G401.6 (cell line): ENCODE data around the gene TMEM117.

Experiments used
- FAIRE-seq: peaks from 2 replicates; lab custom pipeline; 2012; peaks lifted over from hg19 to GRCh38; lab: Jason Lieb, UNC

TMEM117 gene

GRCh38 chr12:43835656-43836474, at the start of gene TMEM117:
TSS of gene TMEM117 (plus strand) at chr12:43836081.
- FAIRE-seq, result no peak

GRCh38 chr12:43786899-43787693, 48.8 kb upstream of the TMEM117 start:
- no peak for FAIRE-seq

GRCh38 chr12:43789941-43790340, 45.9 kb upstream of the TMEM117 start:
- no peak for FAIRE-seq

- no peak for FAIRE-seq
Observed at GRCh38 chr12:43795716-43796280, 40.1 kb upstream of the TMEM117 start.

- FAIRE-seq, result no peak
Observed at GRCh38 chr12:43797561-43798217, 38.2 kb upstream of the TMEM117 start.

- no peak for FAIRE-seq
Observed at GRCh38 chr12:43805149-43805859, 30.6 kb upstream of the TMEM117 start.

DNA sequence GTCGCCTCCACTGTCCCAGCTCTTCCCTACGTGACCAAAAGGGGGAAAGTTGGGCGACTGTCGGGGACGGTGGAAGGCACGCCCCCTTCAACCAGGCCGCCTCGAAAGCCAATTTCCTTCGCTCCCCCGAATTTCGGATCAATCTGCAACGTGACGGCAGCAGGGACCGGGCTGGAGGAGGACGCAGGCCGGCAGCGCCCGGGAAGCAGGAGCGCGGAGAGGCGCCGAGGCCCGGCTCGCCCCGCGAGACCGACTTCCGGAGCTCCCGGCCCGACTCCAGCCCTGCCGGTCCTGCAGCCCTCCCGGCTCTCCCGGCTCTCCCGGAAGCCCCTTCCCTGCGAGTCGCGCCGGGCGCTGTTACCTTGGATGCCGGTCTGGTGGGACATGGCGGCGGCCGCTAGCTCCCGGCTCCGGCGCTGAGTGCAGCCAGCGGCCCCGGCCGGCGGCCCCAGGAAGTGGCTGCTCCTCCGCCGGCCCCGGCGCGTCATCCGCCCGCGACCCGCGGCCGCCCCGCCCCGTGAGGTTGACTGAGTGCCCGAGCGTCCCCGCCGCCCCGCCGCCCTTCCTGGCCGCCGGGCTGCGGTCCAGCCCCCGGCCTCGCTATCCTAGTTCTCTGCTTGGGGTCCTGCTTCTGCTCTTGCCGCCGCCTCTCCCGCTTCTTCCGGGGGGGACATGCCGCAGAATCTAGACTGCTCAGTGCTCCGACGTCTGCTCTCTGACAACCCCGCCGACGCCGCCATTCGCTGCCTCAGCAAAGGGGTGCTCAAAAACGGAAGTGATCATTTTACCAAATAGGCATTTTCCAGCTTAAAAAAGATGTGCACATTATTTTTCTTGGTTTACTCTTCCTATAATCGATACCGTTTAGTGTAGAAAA, 29.8 kb upstream of the TMEM117 start, which contains the start of gene TWF1:
Gene TWF1, minus strand, starts transcription at position 458 of the 877 bp plus-strand sequence. Its CDS starts 72 bp downstream, at position 386.
- FAIRE-seq, result no peak

DNA sequence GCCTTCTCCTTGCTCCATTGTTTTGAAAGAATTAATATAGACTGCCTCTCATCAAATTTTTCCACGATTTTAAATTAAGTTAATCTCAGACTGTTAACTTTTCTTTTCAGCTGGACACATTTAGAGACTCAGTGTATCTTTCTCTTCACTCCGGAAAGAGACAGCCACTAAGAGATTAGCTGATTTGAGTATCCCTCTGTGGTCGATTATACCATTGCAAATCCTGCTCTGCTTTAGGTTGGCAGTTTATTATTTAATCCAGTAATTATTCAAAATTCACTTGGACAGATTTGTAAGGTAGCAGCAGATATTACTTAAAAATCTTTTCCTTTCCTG, 29.2 kb upstream of the TMEM117 start:
- no peak for FAIRE-seq

DNA sequence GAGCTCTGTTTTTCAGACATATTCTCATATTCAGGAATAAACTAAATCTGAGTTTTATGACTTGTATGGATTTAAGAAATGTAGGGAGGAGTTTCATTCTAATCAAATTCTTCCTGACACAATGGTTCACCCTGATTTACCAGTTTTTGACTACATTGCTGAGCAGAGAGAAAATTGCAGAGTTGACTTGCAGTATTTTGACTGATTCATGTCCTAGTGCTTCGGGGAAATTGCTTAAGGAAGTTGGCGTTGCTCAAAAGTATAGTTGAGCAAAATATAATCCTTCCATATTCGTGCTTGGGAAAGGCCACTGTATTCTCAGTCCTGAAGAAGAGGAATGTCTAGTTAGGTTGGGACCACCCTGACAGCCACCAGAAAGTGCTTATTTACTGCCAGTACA, 28.5 kb upstream of the TMEM117 start:
- no peak for FAIRE-seq

- FAIRE-seq, result no peak
Observed at GRCh38 chr12:43812057-43812456, 23.8 kb upstream of the TMEM117 start.

GRCh38 chr12:43812926-43813325, 23.0 kb upstream of the TMEM117 start:
- FAIRE-seq, result no peak

DNA sequence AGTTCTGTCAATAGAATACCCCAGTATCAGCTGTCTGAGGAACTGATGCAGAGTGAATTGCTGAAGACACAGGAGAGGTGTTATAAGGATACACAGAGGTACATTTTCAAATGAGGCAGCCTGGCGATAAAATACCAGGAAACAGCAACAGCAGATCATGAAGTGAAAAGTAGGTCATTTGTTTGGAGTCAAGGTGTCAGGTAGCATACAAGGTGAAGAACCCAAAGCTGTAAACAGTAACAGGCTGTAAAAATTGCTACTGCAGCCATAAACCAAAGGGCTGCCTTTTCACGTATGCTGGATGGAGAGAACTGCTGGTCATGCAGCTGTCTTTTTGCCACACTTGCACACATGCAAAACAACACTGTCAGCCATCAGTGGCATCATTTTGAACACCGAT, 20.5 kb upstream of the TMEM117 start:
- FAIRE-seq, result no peak

DNA sequence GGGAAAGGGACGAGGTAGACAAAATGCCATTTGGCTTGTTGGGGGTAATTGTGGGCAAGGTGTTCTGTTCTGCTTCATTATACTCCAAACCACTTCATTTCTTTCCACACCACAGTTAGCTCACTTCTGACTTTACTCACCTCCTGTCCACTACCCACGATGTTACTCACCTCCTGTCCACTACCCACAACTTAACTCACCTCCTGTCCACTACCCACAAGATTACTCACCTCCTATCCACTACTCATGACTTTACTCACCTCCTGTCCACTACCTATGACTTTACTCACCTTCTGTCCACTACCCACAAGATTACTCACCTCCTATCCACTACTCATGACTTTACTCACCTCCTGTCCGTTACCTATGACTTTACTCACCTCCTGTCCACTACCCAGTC, 19.7 kb upstream of the TMEM117 start:
- no peak for FAIRE-seq

DNA sequence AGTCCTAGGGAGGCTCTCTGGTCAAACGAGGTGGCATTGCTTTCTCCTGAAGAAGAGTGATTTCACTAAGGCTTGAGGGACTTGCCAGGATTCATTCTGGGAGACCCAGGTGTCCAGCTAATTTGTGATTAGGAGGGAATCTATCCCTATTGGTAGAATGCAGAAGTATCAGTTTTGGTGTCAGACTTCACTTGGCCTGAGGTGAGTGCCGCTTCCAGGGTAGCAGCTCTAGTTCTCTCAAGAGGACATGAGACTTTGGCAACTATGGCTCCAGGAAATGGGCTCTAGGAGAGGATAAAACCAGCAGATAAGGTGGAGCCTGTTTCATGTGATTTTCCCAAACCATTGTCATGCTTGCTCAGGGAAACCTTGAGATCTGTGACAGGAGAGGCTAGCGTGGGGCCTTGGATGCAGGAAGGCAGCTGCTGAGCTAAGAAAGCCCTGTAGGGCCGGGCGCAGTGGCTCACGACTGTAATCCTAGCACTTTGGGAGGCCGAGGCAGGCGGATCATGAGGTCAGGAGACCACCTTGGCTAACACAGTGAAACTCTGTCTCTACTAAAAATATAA, 11.6 kb upstream of the TMEM117 start:
- FAIRE-seq, result no peak

- no peak for FAIRE-seq
Observed at GRCh38 chr12:43826681-43827080, 9.2 kb upstream of the TMEM117 start.

DNA sequence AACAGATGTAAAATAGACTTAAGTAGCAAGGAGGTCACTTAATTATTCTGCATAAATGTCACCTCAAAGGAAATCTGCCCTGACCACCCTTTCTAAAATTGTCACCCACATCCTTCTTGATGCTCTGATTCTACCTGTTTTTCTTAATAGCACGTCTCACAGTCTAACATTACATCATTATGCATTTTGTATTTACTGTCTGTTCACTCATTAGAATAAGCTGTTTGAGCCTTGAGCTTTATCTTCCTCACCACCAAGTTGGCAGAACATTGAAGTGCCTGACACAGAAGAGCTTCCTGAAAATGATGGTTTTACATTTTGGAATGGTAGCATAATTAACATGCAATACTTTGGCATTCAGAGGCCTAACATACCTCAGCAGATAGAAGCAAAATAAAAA, 8.8 kb upstream of the TMEM117 start:
- FAIRE-seq, result no peak

DNA sequence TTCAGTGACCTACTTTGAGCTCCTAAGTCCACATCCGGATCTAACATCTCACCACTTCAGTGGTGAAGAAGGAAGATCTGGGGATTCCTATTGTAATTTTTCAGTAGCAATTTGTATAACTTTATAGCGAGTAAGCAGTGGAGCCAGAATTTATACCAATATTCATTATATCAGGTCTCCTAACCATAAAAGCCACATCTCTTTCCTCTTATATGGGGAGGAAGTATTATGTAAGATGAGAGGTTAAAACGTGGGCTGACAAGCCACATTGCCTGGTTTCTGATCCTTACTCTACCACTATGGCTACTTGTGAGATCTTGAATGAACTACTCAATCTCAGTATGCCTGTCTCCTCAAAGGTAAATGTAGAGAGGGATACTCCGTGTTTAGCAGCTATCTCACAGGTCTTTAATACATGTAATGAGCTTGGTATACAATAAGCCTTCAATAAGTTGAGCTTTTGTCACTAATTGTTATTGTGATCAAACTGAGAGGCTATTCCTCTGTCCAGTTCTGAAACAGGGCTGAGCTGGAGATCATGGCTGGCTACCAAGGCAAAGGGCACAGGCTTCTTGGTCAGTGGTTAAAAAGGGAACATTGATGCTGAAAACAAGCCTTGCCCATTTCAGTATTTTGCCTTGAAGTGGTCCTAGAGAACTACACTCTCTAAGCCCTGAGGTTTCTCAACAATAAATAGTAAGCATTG, 3.3 kb upstream of the TMEM117 start:
- no peak for FAIRE-seq

DNA sequence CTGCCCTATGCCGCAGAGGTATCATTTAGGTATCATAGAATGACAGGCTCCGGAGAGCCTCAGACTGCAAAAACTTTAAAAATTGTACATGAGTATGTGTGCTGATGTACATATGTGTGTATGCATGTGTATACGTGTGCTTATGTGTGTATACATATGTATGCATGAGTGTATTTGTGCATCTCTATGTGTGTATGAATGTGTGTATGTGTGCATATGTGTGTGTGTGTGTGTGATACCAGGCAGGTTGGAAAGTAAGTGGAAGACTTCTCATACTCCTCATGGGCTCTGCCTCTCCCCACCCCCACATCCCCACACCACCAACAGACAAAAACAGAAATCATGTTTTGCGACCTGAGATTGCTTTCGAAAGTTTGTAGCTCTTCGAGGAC, 621 bp upstream of the TMEM117 start:
- FAIRE-seq, result no peak

- no peak for FAIRE-seq
Observed at GRCh38 chr12:43836475-43836989, 651 bp downstream of the TMEM117 start.

- FAIRE-seq, result no peak
Observed at GRCh38 chr12:43840338-43840737, 4.5 kb downstream of the TMEM117 start.
